Hematopoietic multipotent progenitor cell treated with erythropoietin and hydrocortisone succinate and interleukin-3 and kit ligand, for 17 days (in vitro differentiated cells): ENCODE data around the gene THEMIS.
"Not testable (repeated sequence)": the region's sequence is repeated elsewhere in the genome, so short reads cannot be mapped to it uniquely, and the experiment has no call there.

ENCODE experiments used
- DNase-seq: peaks from one replicate; pipeline ENCODE4 v3.0.0-alpha.2; 2015; ENCODE audit warnings: low spot score

The THEMIS gene

GRCh38 chr6:127900935-127901334, at the start of gene THEMIS:
Gene THEMIS (minus strand): TSS chr6:127901058. CDS start chr6:127900932, 126 bp downstream.
- no peak for DNase-seq

GRCh38 chr6:127949251-127949650, 48.4 kb upstream of the THEMIS start:
- no peak for DNase-seq

- no peak for DNase-seq
Measured at GRCh38 chr6:127946388-127946787, 45.5 kb upstream of the THEMIS start.

- no peak for DNase-seq
Measured at GRCh38 chr6:127945434-127946097, 44.7 kb upstream of the THEMIS start.

GRCh38 chr6:127941228-127941627, 40.4 kb upstream of the THEMIS start:
- DNase-seq = no peak

GRCh38 chr6:127939442-127940066, 38.7 kb upstream of the THEMIS start:
- DNase-seq = no peak

GRCh38 chr6:127938701-127939100, 37.8 kb upstream of the THEMIS start:
- peak; percentile 8 for DNase-seq

- no peak for DNase-seq
Measured at GRCh38 chr6:127937747-127938146, 36.9 kb upstream of the THEMIS start.

- DNase-seq = no peak
Measured at GRCh38 chr6:127937102-127937501, 36.2 kb upstream of the THEMIS start.

GRCh38 chr6:127934956-127935355, 34.1 kb upstream of the THEMIS start:
- no peak for DNase-seq

GRCh38 chr6:127933852-127934840, 33.3 kb upstream of the THEMIS start:
- DNase-seq = no peak

- no peak for DNase-seq
Measured at GRCh38 chr6:127933137-127933536, 32.3 kb upstream of the THEMIS start.

GRCh38 chr6:127932708-127933107, 31.9 kb upstream of the THEMIS start:
- DNase-seq = no peak

- not testable (repeated sequence) for DNase-seq
Measured at GRCh38 chr6:127926441-127926840, 25.6 kb upstream of the THEMIS start.

- DNase-seq = no peak
Measured at GRCh38 chr6:127924440-127924839, 23.6 kb upstream of the THEMIS start.

GRCh38 chr6:127924031-127924430, 23.2 kb upstream of the THEMIS start:
- no peak for DNase-seq

GRCh38 chr6:127923135-127923534, 22.3 kb upstream of the THEMIS start:
- DNase-seq = no peak

- no peak for DNase-seq
Measured at GRCh38 chr6:127921982-127922381, 21.1 kb upstream of the THEMIS start.

- DNase-seq = no peak
Measured at GRCh38 chr6:127920804-127921203, 19.9 kb upstream of the THEMIS start.

GRCh38 chr6:127918506-127919427, 17.9 kb upstream of the THEMIS start:
- no peak for DNase-seq

- DNase-seq = no peak
Measured at GRCh38 chr6:127917766-127918165, 16.9 kb upstream of the THEMIS start.

- DNase-seq = no peak
Measured at GRCh38 chr6:127914240-127914639, 13.4 kb upstream of the THEMIS start.
